Liver (tissue), 3 donors: ENCODE measurements around the gene TMEM163.

Experiments
- ATF3 ChIP-seq: IDR thresholded peaks from 2 replicates; pipeline ENCODE4 v1.6.1; 2016; ENCODE audit warnings: antibody characterized with exemption
- CTCF ChIP-seq: fragments of 150-350 bp; IDR thresholded peaks from 2 replicates; pipeline ENCODE4 v1.5.1; 2017; ENCODE audit warnings: improper control_type of control experiment, low read depth, low read length; ENCODE audit not compliant: missing input control
- EGR1 ChIP-seq, 2 donors: IDR thresholded peaks; 2 replicates each; pipeline ENCODE4 v1.6.1; 2016 to 2018; ENCODE audit warnings: antibody characterized with exemption in 2 of 2, low read depth in 2 of 2
- FOXA1 ChIP-seq: IDR thresholded peaks from 2 replicates; pipeline ENCODE4 v1.6.1; 2016; ENCODE audit warnings: antibody characterized with exemption
- GABPA ChIP-seq, 2 donors: IDR thresholded peaks in 1 of 2; conservative IDR thresholded peaks in 1 of 2; 2 replicates each; pipeline ENCODE4 v1.6.1; 2016; ENCODE audit warnings: antibody characterized with exemption in 2 of 2, mild to moderate bottlenecking in 1 of 2, moderate library complexity in 1 of 2
- JUND ChIP-seq, 2 donors: IDR thresholded peaks; 2 replicates each; pipeline ENCODE4 v1.6.1; 2016; ENCODE audit warnings: antibody characterized with exemption in 2 of 2
- MAX ChIP-seq: IDR thresholded peaks from 2 replicates; pipeline ENCODE4 v1.6.1; 2016; ENCODE audit warnings: antibody characterized with exemption
- NR2F2 ChIP-seq: IDR thresholded peaks from 2 replicates; pipeline ENCODE4 v1.6.1; 2016; ENCODE audit warnings: antibody characterized with exemption
- RAD21 ChIP-seq, 2 donors: IDR thresholded peaks; 2 replicates each; pipeline ENCODE4 v1.6.1; 2016; ENCODE audit warnings: antibody characterized with exemption in 2 of 2, mild to moderate bottlenecking in 2 of 2
- REST ChIP-seq: IDR thresholded peaks from 2 replicates; pipeline ENCODE4 v1.6.1; 2016; ENCODE audit warnings: antibody characterized with exemption, mild to moderate bottlenecking
- TAF1 ChIP-seq: conservative IDR thresholded peaks from 2 replicates; pipeline ENCODE4 v1.6.1; 2016; ENCODE audit warnings: antibody characterized with exemption, mild to moderate bottlenecking
- YY1 ChIP-seq: IDR thresholded peaks from 2 replicates; pipeline ENCODE4 v1.6.1; 2016; ENCODE audit warnings: antibody characterized with exemption, mild to moderate bottlenecking
- donor health status: healthy.
- donor health status: healthy.

- TF ChIP-seq YY1 (no peak), CTCF (no peak), FOXA1 (no peak), GABPA (IDR thresholded peaks at IDR 0.05 in 1 of 2, conservative IDR thresholded peaks at IDR 0.05 in 1 of 2) (no peak), JUND (IDR thresholded peaks at IDR 0.05) (no peak), ATF3 (no peak), TAF1 (no peak), REST (no peak), EGR1 (IDR thresholded peaks at IDR 0.05; ENCODE audit: low read depth in 2 of 2) (no peak), NR2F2 (no peak), RAD21 (IDR thresholded peaks at IDR 0.05) (no peak), MAX (no peak)
These were observed 191.4 kb downstream of the TMEM163 start for GRCh38 chr2:134527381-134527780.
